Upper lobe of left lung (tissue), 4 donors: ENCODE results near the gene ATP2A2.

Experiments
- CTCF ChIP-seq, 6 experiments: fragments of 450-650 bp in 4 of 6; fragments of 200-600 bp in 2 of 6; sonication (generic) in 2 of 6; IDR thresholded peaks; one replicate each; pipeline ENCODE4 v1.5.1; 2016 to 2019; ENCODE audit warnings: antibody characterized with exemption in 6 of 6
- POLR2A ChIP-seq, 4 donors: fragments of 450-650 bp; IDR thresholded peaks; one replicate each; pipeline ENCODE4 v1.5.1; 2016 to 2017; ENCODE audit warnings: antibody characterized with exemption in 4 of 4, mild to moderate bottlenecking in 2 of 4

DNA sequence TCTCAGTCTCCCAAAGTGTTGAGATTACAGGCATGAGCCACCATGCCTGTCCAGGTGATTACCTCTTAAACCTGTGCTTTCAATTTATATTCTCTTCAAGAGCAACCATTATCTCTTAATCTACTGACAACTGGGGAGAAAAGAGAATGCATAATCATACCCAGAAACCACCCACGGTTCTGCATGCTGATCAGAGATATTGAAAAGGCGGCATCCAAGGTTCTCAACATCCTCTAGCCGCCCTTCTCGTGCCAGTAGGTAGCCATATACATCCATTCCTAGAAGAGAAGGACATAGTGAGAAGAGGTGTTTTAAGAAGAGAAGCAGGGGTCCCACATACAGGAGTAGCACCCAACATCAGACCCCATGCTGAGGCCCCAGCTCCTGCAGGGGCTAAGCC lies 101.6 kb downstream of the ATP2A2 start:
- TF ChIP-seq CTCF (IDR thresholded peaks at IDR 0.05) (no peak), POLR2A (IDR thresholded peaks at IDR 0.05) (no peak)
